Bronchial epithelial cell (primary cell): ENCODE results near the gene GRIA4. TPM values are rescaled to one million over a fixed set of nuclear protein-coding genes. Genes with fewer than 3 reads are reported as not detected.

Experiments used
- DNase-seq: peaks from one replicate; pipeline ENCODE4 v3.0.0-alpha.2; 2010; ENCODE audit warnings: low read depth
- FAIRE-seq: peaks from 2 replicates; lab custom pipeline; 2011; peaks lifted over from hg19 to GRCh38; lab: Jason Lieb, UNC
- H3K27me3 ChIP-seq: 2 replicates; pipeline ENCODE4 v1.5.1; 2011; ENCODE audit warnings: low read length; ENCODE audit not compliant: control insufficient read depth, insufficient read depth
- H3K36me3 ChIP-seq: 2 replicates; pipeline ENCODE4 v1.5.1; 2011; ENCODE audit warnings: low read length; ENCODE audit not compliant: control insufficient read depth, insufficient read depth
- H3K4me3 ChIP-seq: 2 replicates; pipeline ENCODE4 v1.5.1; 2011; ENCODE audit warnings: mild to moderate bottlenecking, low read depth, low read length, control low read depth
- CTCF ChIP-seq: IDR thresholded peaks from 2 replicates; pipeline ENCODE4 v1.5.1; 2011; ENCODE audit warnings: mild to moderate bottlenecking, moderate library complexity, low read length, control low read depth, inconsistent platforms; ENCODE audit not compliant: insufficient read depth, severe bottlenecking
- total RNA-seq: library from RNA; depleted of rRNA; stranded (reverse); fragments of >200 nt; gene quantifications from 2 replicates; pipeline ENCODE4 v1.2.1, GENCODE V29; 2014

GRIA4 gene
- total RNA-seq, 1 donor from 2014 or later, result not detected

- H3K27me3 ChIP-seq, result peaks cover 2% of the 10 kb centered on the region
- no peak for FAIRE-seq
Observed at GRCh38 chr11:105856954-105857353, 247.1 kb downstream of the GRIA4 start.

GRCh38 chr11:105857728-105858127 is 247.9 kb downstream of the GRIA4 start:
- Histone ChIP-seq H3K4me3 (no peak overlapping the region), H3K36me3 (no peaks in the 10 kb centered on the region), H3K27me3 (peaks cover 2% of the 10 kb centered on the region)
- no peak for TF ChIP-seq CTCF
- no peak for FAIRE-seq
- no peak for DNase-seq

More at GRCh38 chr11:105856954-105857353, 247.1 kb downstream of the GRIA4 start:
- DNase-seq, result no peak
- no peak for TF ChIP-seq CTCF
- Histone ChIP-seq H3K36me3 (no peaks in the 10 kb centered on the region), H3K4me3 (no peak overlapping the region)

GRCh38 chr11:105858841-105859240 is 249.0 kb downstream of the GRIA4 start:
- FAIRE-seq, result no peak

GRCh38 chr11:105860105-105860504 is 250.2 kb downstream of the GRIA4 start:
- TF ChIP-seq CTCF, result no peak
- DNase-seq (no peak), FAIRE-seq (no peak)
- Histone ChIP-seq H3K27me3 (peaks cover 2% of the 10 kb centered on the region), H3K36me3 (no peaks in the 10 kb centered on the region), H3K4me3 (no peak overlapping the region)

More at GRCh38 chr11:105858841-105859240, 249.0 kb downstream of the GRIA4 start:
- no peak for DNase-seq
- Histone ChIP-seq H3K4me3 (no peak overlapping the region), H3K36me3 (no peaks in the 10 kb centered on the region), H3K27me3 (peaks cover 2% of the 10 kb centered on the region)
- TF ChIP-seq CTCF, result no peak

- Histone ChIP-seq H3K4me3 (no peak overlapping the region), H3K27me3 (peaks cover 2% of the 10 kb centered on the region), H3K36me3 (no peaks in the 10 kb centered on the region)
- peak; percentile 7 for DNase-seq
- TF ChIP-seq CTCF, result peak; percentile 35
- FAIRE-seq, result no peak
Observed at GRCh38 chr11:105861225-105861624, 251.4 kb downstream of the GRIA4 start.

GRCh38 chr11:105862736-105863367 is 253.0 kb downstream of the GRIA4 start:
- TF ChIP-seq CTCF, result peak; percentile 43
- no peak for FAIRE-seq

More at GRCh38 chr11:105862736-105863367, 253.0 kb downstream of the GRIA4 start:
- no peaks in the 10 kb centered on the region for H3K27me3 ChIP-seq
- DNase-seq, result peak; percentile 55
- H3K4me3 ChIP-seq, result no peak overlapping the region
- no peaks in the 10 kb centered on the region for H3K36me3 ChIP-seq
